Retinal pigment epithelial cell (primary cell): ENCODE measurements around the gene CDK15.

ENCODE experiments used
- DNase-seq: peaks from one replicate; pipeline ENCODE4 v3.0.0-alpha.2; 2010; ENCODE audit warnings: low read depth
- H3K4me3 ChIP-seq: 2 replicates; pipeline ENCODE4 v1.5.1; 2011; ENCODE audit warnings: mild to moderate bottlenecking, low read length, control low read depth, moderate library complexity
- TF ChIP-seq, protein P1 (sequence below): conservative IDR thresholded peaks from 2 replicates; pipeline ENCODE4 v1.5.1; 2011; ENCODE audit warnings: low read depth, low read length, control low read depth, inconsistent platforms

Gene CDK15

DNA sequence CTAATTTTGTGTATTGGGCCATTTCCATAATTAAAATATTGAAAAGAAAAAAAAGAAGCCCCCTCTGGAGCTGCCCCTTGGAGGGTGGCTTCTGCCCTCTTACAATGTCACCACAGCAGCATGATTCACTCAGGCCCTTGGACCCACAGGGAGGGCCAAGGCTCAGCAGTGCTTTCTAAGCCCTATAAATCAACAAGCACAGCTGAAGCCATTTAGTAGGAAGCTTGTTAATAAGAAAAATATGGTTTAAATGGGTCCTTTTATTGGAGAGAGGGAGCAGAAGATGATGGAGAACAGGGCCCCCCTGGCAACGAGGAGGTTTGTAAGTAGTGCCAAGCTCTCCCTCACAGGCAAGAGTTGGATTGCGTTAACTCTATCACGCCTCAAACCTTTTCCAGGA, 119.7 kb downstream of the CDK15 start:
- TF ChIP-seq, protein P1, sequence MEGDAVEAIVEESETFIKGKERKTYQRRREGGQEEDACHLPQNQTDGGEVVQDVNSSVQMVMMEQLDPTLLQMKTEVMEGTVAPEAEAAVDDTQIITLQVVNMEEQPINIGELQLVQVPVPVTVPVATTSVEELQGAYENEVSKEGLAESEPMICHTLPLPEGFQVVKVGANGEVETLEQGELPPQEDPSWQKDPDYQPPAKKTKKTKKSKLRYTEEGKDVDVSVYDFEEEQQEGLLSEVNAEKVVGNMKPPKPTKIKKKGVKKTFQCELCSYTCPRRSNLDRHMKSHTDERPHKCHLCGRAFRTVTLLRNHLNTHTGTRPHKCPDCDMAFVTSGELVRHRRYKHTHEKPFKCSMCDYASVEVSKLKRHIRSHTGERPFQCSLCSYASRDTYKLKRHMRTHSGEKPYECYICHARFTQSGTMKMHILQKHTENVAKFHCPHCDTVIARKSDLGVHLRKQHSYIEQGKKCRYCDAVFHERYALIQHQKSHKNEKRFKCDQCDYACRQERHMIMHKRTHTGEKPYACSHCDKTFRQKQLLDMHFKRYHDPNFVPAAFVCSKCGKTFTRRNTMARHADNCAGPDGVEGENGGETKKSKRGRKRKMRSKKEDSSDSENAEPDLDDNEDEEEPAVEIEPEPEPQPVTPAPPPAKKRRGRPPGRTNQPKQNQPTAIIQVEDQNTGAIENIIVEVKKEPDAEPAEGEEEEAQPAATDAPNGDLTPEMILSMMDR, result no peak
- H3K4me3 ChIP-seq, result no peak overlapping the region
- DNase-seq, result no peak

- TF ChIP-seq, protein P1, result no peak
- no peak for DNase-seq
- no peak overlapping the region for H3K4me3 ChIP-seq
Observed at GRCh38 chr2:201928363-201928762, 122.0 kb downstream of the CDK15 start.

GRCh38 chr2:201929281-201930026, 123.1 kb downstream of the CDK15 start:
- no peak overlapping the region for H3K4me3 ChIP-seq
- no peak for DNase-seq
- TF ChIP-seq, protein P1, result no peak

DNA sequence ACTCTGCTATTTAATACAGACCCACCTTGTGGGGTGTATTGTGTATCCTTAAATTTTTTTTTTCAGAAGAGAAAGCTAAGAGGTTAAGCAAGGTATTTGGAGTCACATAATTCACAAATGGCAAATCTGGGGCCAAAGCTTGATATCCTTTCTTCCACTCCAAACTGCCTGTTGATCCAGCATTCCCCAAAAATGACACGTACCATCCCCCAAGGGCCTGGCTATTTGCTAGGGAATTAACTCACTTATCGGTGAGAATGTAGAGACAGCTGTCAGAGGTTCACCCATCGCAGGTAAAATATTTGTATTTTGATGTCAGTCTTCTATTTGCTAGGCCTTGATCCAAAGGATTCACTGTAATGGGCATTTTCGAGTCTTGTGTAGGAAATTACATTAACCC, 123.7 kb downstream of the CDK15 start:
- TF ChIP-seq, protein P1, result no peak
- no peak overlapping the region for H3K4me3 ChIP-seq
- no peak for DNase-seq

- no peak for DNase-seq
- TF ChIP-seq, protein P1, result no peak
- no peak overlapping the region for H3K4me3 ChIP-seq
Observed at GRCh38 chr2:201930831-201931230, 124.5 kb downstream of the CDK15 start.

- TF ChIP-seq, protein P1, result no peak
- DNase-seq, result no peak
- no peak overlapping the region for H3K4me3 ChIP-seq
Observed at GRCh38 chr2:201931475-201931874, 125.1 kb downstream of the CDK15 start.

- TF ChIP-seq, protein P1, result no peak
- no peak overlapping the region for H3K4me3 ChIP-seq
- DNase-seq, result no peak
Observed at GRCh38 chr2:201931951-201932350, 125.6 kb downstream of the CDK15 start.
